HepG2 (cell line): Measurements from ENCODE around the gene TBC1D1. TPM values are rescaled to one million over a fixed set of nuclear protein-coding genes. Genes with fewer than 3 reads are reported as not detected.

Experiments
- ATAC-seq: fragments of 200-7000 bp; cut with Tn5 transposase; 3 replicates; pipeline ENCODE4 v1.9.1; 2020; ENCODE audit warnings: mild to moderate bottlenecking, moderate library complexity
- BruUV-seq: library from RNA; stranded (reverse); fragments of 400-500 nt; replicated peaks from 2 replicates; lab custom pipeline; 2021; lab: Mats Ljungman, UMichigan
- CTCF ChIA-PET: fragments of 300-600 bp; formaldehyde crosslinking; extraction: SDS; loops from one replicate; lab custom pipeline; 2021; ENCODE audit warnings: low total read pairs, inconsistent platforms, low intra/inter-chr PET ratio; lab: Yijun Ruan, JAX
- POLR2A ChIA-PET: fragments of 350-600 bp; sonication (Branson Sonifier 250); formaldehyde crosslinking; loops from one replicate; lab custom pipeline; 2020; ENCODE audit warnings: antibody characterized with exemption, inconsistent platforms; lab: Yijun Ruan, JAX
- DNase-seq: peaks from one replicate; pipeline ENCODE4 v3.0.0-alpha.2; 2015; ENCODE audit warnings: low spot score
- FAIRE-seq: peaks from 3 replicates; lab custom pipeline; 2011; peaks lifted over from hg19 to GRCh38; lab: Jason Lieb, UNC
- H2AFZ ChIP-seq: one replicate; pipeline ENCODE4 v1.6.1; 2011; ENCODE audit warnings: low read length, inconsistent platforms
- H3K27ac ChIP-seq: fragments of 300-600 bp; 3 replicates; pipeline ENCODE4 v1.8.0; 2011; ENCODE audit warnings: mixed run types, mild to moderate bottlenecking, mixed read lengths, low read length, inconsistent platforms; ENCODE audit not compliant: insufficient read depth; ENCODE audit errors: extremely low read length
- H3K27me3 ChIP-seq, 2 experiments: fragments of 200-600 bp in 1 of 2; 2 replicates in 1 of 2; 3 replicates in 1 of 2; pipeline versions ENCODE4 v1.6.0 to v1.8.0; 2011; ENCODE audit warnings: low read length in 2 of 2, mild to moderate bottlenecking in 2 of 2, moderate library complexity in 2 of 2, inconsistent platforms in 1 of 2; ENCODE audit not compliant: insufficient read depth in 2 of 2, control insufficient read depth in 1 of 2
- H3K36me3 ChIP-seq, 2 experiments: fragments of 200-600 bp in 1 of 2; replicated peaks in 1 of 2; 2 replicates in 1 of 2; 3 replicates in 1 of 2; pipeline versions ENCODE4 v1.5.1 to v1.8.0; 2011; ENCODE audit warnings: low read length in 2 of 2, inconsistent platforms in 1 of 2; ENCODE audit not compliant: insufficient read depth in 2 of 2, control insufficient read depth in 1 of 2
- H3K4me1 ChIP-seq: 2 replicates; pipeline ENCODE4 v1.5.1; 2012; ENCODE audit warnings: low read length, inconsistent platforms; ENCODE audit not compliant: insufficient read depth
- H3K4me2 ChIP-seq: 2 replicates; pipeline ENCODE4 v1.6.0; 2011; ENCODE audit warnings: low read depth, low read length, inconsistent platforms
- H3K4me3 ChIP-seq, 3 experiments: fragments of 200-600 bp in 1 of 3; sonication (generic), shearing (Covaris generic) in 1 of 3; replicated peaks in 1 of 3; 2 replicates each; pipeline ENCODE4 v1.5.1; 2011 to 2016; ENCODE audit warnings: low read length in 3 of 3, inconsistent platforms in 2 of 3, low read depth in 2 of 3, mild to moderate bottlenecking in 2 of 3, control low read depth in 1 of 3, mixed read lengths in 1 of 3; ENCODE audit not compliant: insufficient read depth in 1 of 3
- H3K79me2 ChIP-seq: one replicate; pipeline ENCODE4 v1.6.1; 2011; ENCODE audit warnings: low read length, inconsistent platforms; ENCODE audit not compliant: insufficient read depth
- H3K9ac ChIP-seq: 2 replicates; pipeline ENCODE4 v1.6.0; 2011; ENCODE audit warnings: mild to moderate bottlenecking, low read depth, low read length, inconsistent platforms; ENCODE audit not compliant: insufficient read depth
- H3K9me3 ChIP-seq: 2 replicates; pipeline ENCODE4 v1.5.1; 2012; ENCODE audit warnings: mild to moderate bottlenecking, low read length
- H4K20me1 ChIP-seq: 2 replicates; pipeline ENCODE4 v1.6.0; 2011; ENCODE audit warnings: inconsistent platforms, mild to moderate bottlenecking, low read length, moderate library complexity; ENCODE audit not compliant: insufficient read depth
- CTCF ChIP-seq: sonication (generic); formaldehyde crosslinking; IDR thresholded peaks from 2 replicates; pipeline ENCODE4 v1.5.0; 2020; ENCODE audit warnings: mild to moderate bottlenecking, missing genetic modification reagents, moderate library complexity
- EHMT2 ChIP-seq: fragments of 200-600 bp; sonication (generic); IDR thresholded peaks from 2 replicates; pipeline ENCODE4 v1.7.0; 2017; ENCODE audit warnings: antibody characterized with exemption, low read depth, low read length, borderline replicate concordance
- GABPB1 ChIP-seq: IDR thresholded peaks from 2 replicates; pipeline ENCODE4 v1.6.1; 2016; ENCODE audit warnings: mild to moderate bottlenecking, missing genetic modification reagents, moderate library complexity, missing compliant biosample characterization
- HOXD1 ChIP-seq: sonication (generic); formaldehyde crosslinking; IDR thresholded peaks from 2 replicates; pipeline ENCODE4 v1.5.0; 2020; ENCODE audit warnings: missing genetic modification reagents
- MTF1 ChIP-seq: sonication (generic); formaldehyde crosslinking; IDR thresholded peaks from 2 replicates; pipeline ENCODE4 v1.5.0; 2020; ENCODE audit warnings: missing genetic modification reagents
- SMYD3 ChIP-seq: sonication (generic); formaldehyde crosslinking; IDR thresholded peaks from 2 replicates; pipeline ENCODE4 v1.8.1; 2023; ENCODE audit warnings: mild to moderate bottlenecking, missing genetic modification reagents
- SRF ChIP-seq: IDR thresholded peaks from 2 replicates; pipeline ENCODE4 v1.6.1; 2011; ENCODE audit warnings: mild to moderate bottlenecking, low read depth, low read length, moderate library complexity
- ZBTB34 ChIP-seq: sonication (generic); formaldehyde crosslinking; IDR thresholded peaks from 2 replicates; pipeline ENCODE4 v1.8.0; 2022; ENCODE audit warnings: mild to moderate bottlenecking, missing genetic modification reagents
- ZNF136 ChIP-seq: sonication (generic); formaldehyde crosslinking; IDR thresholded peaks from 2 replicates; pipeline ENCODE4 v1.8.1; 2022; ENCODE audit warnings: low read depth, mild to moderate bottlenecking, moderate library complexity, missing genetic modification reagents
- ZNF20 ChIP-seq: sonication (generic); formaldehyde crosslinking; IDR thresholded peaks from 2 replicates; pipeline ENCODE4 v1.4.0; 2020; ENCODE audit warnings: mild to moderate bottlenecking, moderate library complexity, missing genetic modification reagents
- ZNF234 ChIP-seq: sonication (generic); formaldehyde crosslinking; conservative IDR thresholded peaks from 2 replicates; pipeline ENCODE4 v1.5.1; 2020; ENCODE audit warnings: mild to moderate bottlenecking, missing genetic modification reagents
- WGBS: methylation state at CpG from one replicate; pipeline ENCODE4 v1.1.6; 2017; ENCODE audit warnings: low lambda C conversion rate; 5-methylcytosine and 5-hydroxymethylcytosine counted together
- in situ Hi-C: cut with HindIII; loops from 2 replicates; pipeline ENCODE4 v1.10.0; 2017; ENCODE audit warnings: low pct_unique_long_range_greater_than_20kb; ENCODE audit not compliant: extremely low pct_ligation_motif_present
- intact Hi-C: fragments of 100-400 bp; cut with micrococcal nuclease; formaldehyde crosslinking; loops from one replicate; pipeline ENCODE4 v1.10.0; 2022; ENCODE audit not compliant: unreplicated experiment
- polyA plus RNA-seq, 8 experiments: library from polyadenylated mRNA; depleted of rRNA in 3 of 8; stranded (reverse) in 7 of 8; unstranded in 1 of 8; fragments of >200 nt; fragmentation: Illumina TruSeq in 4 of 8; extraction: Trizol in 4 of 8; gene quantifications; 2 replicates each; pipeline versions ENCODE4 v1.2.1 to v1.2.3, GENCODE V29; 2011 to 2016; ENCODE audit warnings: low read depth in 4 of 8, missing spikeins in 1 of 8, mixed read lengths in 1 of 8; ENCODE audit not compliant: insufficient read depth in 1 of 8
- total RNA-seq, 5 experiments: library from RNA; depleted of rRNA; stranded (reverse); fragments of >200 nt; fragmentation: Illumina TruSeq; extraction: Trizol; gene quantifications; 2 replicates each; pipeline ENCODE4 v1.2.3, GENCODE V29; 2016; ENCODE audit warnings: low read depth in 1 of 5

The TBC1D1 gene
- total and polyA plus RNA-seq, 2 of the 13 experiments (the other 11 are each of a cell fraction or from before 2014, with no cell fraction given): 37.3 to 62.8 TPM

GRCh38 chr4:37938208-37938607 is 47.3 kb downstream of the TBC1D1 start:
- Histone ChIP-seq H3K27me3 (no peaks in the 10 kb centered on the region), H3K27ac (no peak overlapping the region), H3K9ac (no peak overlapping the region), H3K79me2 (no peaks in the 10 kb centered on the region), H3K36me3 (no peaks in the 10 kb centered on the region), H2AFZ (no peak overlapping the region), H3K9me3 (no peaks in the 10 kb centered on the region), H3K4me3 (no peak overlapping the region), H3K4me1 (no peaks in the 10 kb centered on the region), H4K20me1 (no peaks in the 10 kb centered on the region), H3K4me2 (no peak overlapping the region)
- FAIRE-seq (no peak), DNase-seq (no peak), ATAC-seq (no peak)
- ChIA-PET POLR2A (no interaction called here), CTCF (no interaction called here)
- intact Hi-C loops: no loop called here
- in situ Hi-C loops: no loop called here
- WGBS: 62% methylated on average over 3 of the region's 3 CpGs
- no TSS peak for BruUV-seq
- TF ChIP-seq ZNF136 (CRISPR knock-in tag) (no peak), HOXD1 (CRISPR knock-in tag) (no peak), GABPB1 (CRISPR knock-in tag) (no peak), EHMT2 (no peak), CTCF (CRISPR knock-in tag) (no peak), SRF (no peak), ZNF20 (no peak), ZBTB34 (CRISPR knock-in tag) (no peak), ZNF234 (no peak), MTF1 (CRISPR knock-in tag) (no peak), SMYD3 (CRISPR knock-in tag) (no peak)
